ENCODE measurements around the gene MRPL45. TPM values are rescaled to one million over a fixed set of nuclear protein-coding genes. Genes with fewer than 3 reads are reported as not detected.
A peak's percentile ranks its signal among the peaks of the same experiment; 100 is the strongest.

MRPL45 gene
- total RNA-seq, 1 donor from 2014 or later, result 34.3 TPM

DNA sequence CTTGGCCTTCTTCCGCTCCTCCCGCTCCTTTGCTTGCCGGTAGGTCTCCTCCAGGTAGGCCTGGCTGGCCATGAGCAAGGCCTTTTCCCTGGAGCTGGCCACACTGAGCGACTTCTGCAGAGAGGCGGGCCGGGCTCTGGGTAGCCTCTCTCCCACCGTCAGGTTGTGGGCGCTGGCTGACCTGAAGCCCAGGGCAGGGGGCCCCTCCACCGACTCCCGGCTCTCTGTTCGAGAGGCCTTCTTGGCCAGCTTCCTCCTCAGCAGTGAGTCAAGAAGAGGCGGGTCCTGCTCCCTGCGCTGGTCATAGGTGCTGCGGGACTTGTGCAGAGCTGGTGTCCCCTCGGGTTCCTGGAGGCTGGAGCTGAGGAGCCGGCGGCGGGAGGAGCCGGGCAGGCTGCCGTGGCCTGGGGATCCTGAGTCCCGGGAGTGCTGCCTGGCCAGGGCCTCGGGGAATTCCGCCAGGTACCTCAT is 34.0 kb downstream of the MRPL45 start:
- Histone ChIP-seq H3K27ac (ENCODE audit: low read depth, low read length) (no peak overlapping the region), H4K20me1 (ENCODE audit: insufficient read depth, low read length) (no peaks in the 10 kb centered on the region), H3K27me3 (ENCODE audit: insufficient read depth, low read length) (peaks cover 12% of the 10 kb centered on the region), H3K4me2 (ENCODE audit: low read length) (no peak overlapping the region), H3K4me3 (ENCODE audit: insufficient read depth, low read depth, low read length) (no peak overlapping the region), H3K4me1 (ENCODE audit: insufficient read depth, low read length) (no peaks in the 10 kb centered on the region), H3K79me2 (ENCODE audit: insufficient read depth, low read length) (no peaks in the 10 kb centered on the region), H3K9ac (ENCODE audit: low read length) (no peak overlapping the region), H2AFZ (ENCODE audit: low read depth, low read length) (no peak overlapping the region), H3K36me3 (ENCODE audit: insufficient read depth, low read length) (no peaks in the 10 kb centered on the region), H3K9me3 (ENCODE audit: insufficient read depth, low read depth, low read length) (no peaks in the 10 kb centered on the region)
- no peak overlapping the region for H3K27ac Mint-ChIP-seq (ENCODE audit: unreplicated experiment)
- FAIRE-seq (no peak), DNase-seq (ENCODE audit: low read depth) (no peak)
- peaks cover 62% of the 10 kb centered on the region for H3K27me3 Mint-ChIP-seq (ENCODE audit: low read depth, unreplicated experiment)
- H3K4me3 Mint-ChIP-seq (ENCODE audit: unreplicated experiment), result no peak overlapping the region
- TF ChIP-seq EZH2 (IDR thresholded peaks at IDR 0.05; ENCODE audit: insufficient read depth, low read length), result no peak
- TF ChIP-seq, protein P1, sequence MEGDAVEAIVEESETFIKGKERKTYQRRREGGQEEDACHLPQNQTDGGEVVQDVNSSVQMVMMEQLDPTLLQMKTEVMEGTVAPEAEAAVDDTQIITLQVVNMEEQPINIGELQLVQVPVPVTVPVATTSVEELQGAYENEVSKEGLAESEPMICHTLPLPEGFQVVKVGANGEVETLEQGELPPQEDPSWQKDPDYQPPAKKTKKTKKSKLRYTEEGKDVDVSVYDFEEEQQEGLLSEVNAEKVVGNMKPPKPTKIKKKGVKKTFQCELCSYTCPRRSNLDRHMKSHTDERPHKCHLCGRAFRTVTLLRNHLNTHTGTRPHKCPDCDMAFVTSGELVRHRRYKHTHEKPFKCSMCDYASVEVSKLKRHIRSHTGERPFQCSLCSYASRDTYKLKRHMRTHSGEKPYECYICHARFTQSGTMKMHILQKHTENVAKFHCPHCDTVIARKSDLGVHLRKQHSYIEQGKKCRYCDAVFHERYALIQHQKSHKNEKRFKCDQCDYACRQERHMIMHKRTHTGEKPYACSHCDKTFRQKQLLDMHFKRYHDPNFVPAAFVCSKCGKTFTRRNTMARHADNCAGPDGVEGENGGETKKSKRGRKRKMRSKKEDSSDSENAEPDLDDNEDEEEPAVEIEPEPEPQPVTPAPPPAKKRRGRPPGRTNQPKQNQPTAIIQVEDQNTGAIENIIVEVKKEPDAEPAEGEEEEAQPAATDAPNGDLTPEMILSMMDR (IDR thresholded peaks at IDR 0.05; ENCODE audit: insufficient read depth, low read depth, low read length), result no peak
- H3K36me3 Mint-ChIP-seq (ENCODE audit: low read depth, unreplicated experiment), result peaks cover 5% of the 10 kb centered on the region
- H3K4me1 Mint-ChIP-seq (ENCODE audit: low read depth, unreplicated experiment), result peaks cover 11% of the 10 kb centered on the region
- H3K9me3 Mint-ChIP-seq (ENCODE audit: unreplicated experiment), result no peaks in the 10 kb centered on the region

GRCh38 chr17:38332735-38333134 is 35.8 kb downstream of the MRPL45 start:
- Mint-ChIP-seq H3K27me3 (ENCODE audit: low read depth, unreplicated experiment) (peaks cover 73% of the 10 kb centered on the region), H3K9me3 (ENCODE audit: unreplicated experiment) (peaks cover 2% of the 10 kb centered on the region), H3K36me3 (ENCODE audit: low read depth, unreplicated experiment) (no peaks in the 10 kb centered on the region), H3K27ac (ENCODE audit: unreplicated experiment) (no peak overlapping the region), H3K4me1 (ENCODE audit: low read depth, unreplicated experiment) (peaks cover 6% of the 10 kb centered on the region), H3K4me3 (ENCODE audit: unreplicated experiment) (no peak overlapping the region)
- FAIRE-seq, result no peak
- H3K4me2 ChIP-seq (ENCODE audit: low read length), result no peak overlapping the region
- H3K79me2 ChIP-seq (ENCODE audit: insufficient read depth, low read length), result no peaks in the 10 kb centered on the region
- no peaks in the 10 kb centered on the region for H3K9me3 ChIP-seq (ENCODE audit: insufficient read depth, low read depth, low read length)
- H2AFZ ChIP-seq (ENCODE audit: low read depth, low read length), result no peak overlapping the region
- no peaks in the 10 kb centered on the region for H3K36me3 ChIP-seq (ENCODE audit: insufficient read depth, low read length)
- TF ChIP-seq EZH2 (IDR thresholded peaks at IDR 0.05; ENCODE audit: insufficient read depth, low read length), result no peak
- TF ChIP-seq, protein P1 (IDR thresholded peaks at IDR 0.05; ENCODE audit: insufficient read depth, low read depth, low read length), result no peak
- no peak overlapping the region for H3K9ac ChIP-seq (ENCODE audit: low read length)
- H4K20me1 ChIP-seq (ENCODE audit: insufficient read depth, low read length), result no peaks in the 10 kb centered on the region
- H3K27me3 ChIP-seq (ENCODE audit: insufficient read depth, low read length), result peaks cover 13% of the 10 kb centered on the region
- H3K4me1 ChIP-seq (ENCODE audit: insufficient read depth, low read length), result no peaks in the 10 kb centered on the region
- H3K27ac ChIP-seq (ENCODE audit: low read depth, low read length), result no peak overlapping the region
- H3K4me3 ChIP-seq (ENCODE audit: insufficient read depth, low read depth, low read length), result no peak overlapping the region
- DNase-seq (ENCODE audit: low read depth), result no peak

DNA sequence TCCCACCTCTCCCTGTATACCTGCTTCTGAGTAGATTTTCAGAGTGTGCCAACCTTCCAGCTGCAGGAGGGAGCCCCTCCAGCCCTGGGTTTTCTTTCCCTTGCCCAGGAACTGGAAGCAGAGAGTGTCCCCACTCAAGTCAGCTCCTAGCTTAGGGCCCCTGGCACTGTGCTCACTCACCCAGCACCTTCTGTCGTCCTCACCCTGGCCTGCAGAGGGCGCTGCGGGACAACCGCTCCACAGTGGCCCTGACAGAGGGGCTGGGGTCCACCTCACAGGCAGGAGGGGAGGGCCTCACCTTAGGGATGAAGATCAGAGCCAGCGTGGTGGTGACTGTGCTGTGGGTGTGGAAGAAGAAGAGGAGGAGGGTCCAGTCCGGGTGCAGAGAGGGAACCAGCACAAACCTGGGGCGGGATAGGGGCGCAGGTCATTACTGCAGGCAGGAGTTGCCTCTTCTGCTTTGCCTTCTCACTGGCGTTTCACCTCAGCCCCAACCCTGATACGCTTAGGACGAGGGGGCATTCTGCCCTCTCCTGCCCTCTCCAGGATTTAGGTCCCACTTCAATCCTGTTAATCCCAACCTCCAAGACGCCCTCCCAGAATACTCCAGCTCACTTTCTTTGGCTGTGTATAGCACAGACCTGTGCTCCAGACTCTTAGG is 36.8 kb downstream of the MRPL45 start:
- H3K27ac Mint-ChIP-seq (ENCODE audit: unreplicated experiment), result no peak overlapping the region
- Histone ChIP-seq H3K4me2 (ENCODE audit: low read length) (no peak overlapping the region), H2AFZ (ENCODE audit: low read depth, low read length) (no peak overlapping the region), H4K20me1 (ENCODE audit: insufficient read depth, low read length) (no peaks in the 10 kb centered on the region), H3K36me3 (ENCODE audit: insufficient read depth, low read length) (no peaks in the 10 kb centered on the region), H3K27me3 (ENCODE audit: insufficient read depth, low read length) (peaks cover 13% of the 10 kb centered on the region), H3K4me1 (ENCODE audit: insufficient read depth, low read length) (no peaks in the 10 kb centered on the region), H3K79me2 (ENCODE audit: insufficient read depth, low read length) (no peaks in the 10 kb centered on the region), H3K4me3 (ENCODE audit: insufficient read depth, low read depth, low read length) (no peak overlapping the region), H3K27ac (ENCODE audit: low read depth, low read length) (no peak overlapping the region), H3K9me3 (ENCODE audit: insufficient read depth, low read depth, low read length) (no peaks in the 10 kb centered on the region), H3K9ac (ENCODE audit: low read length) (no peak overlapping the region)
- H3K36me3 Mint-ChIP-seq (ENCODE audit: low read depth, unreplicated experiment), result no peaks in the 10 kb centered on the region
- H3K4me1 Mint-ChIP-seq (ENCODE audit: low read depth, unreplicated experiment), result peaks cover 2% of the 10 kb centered on the region
- DNase-seq (ENCODE audit: low read depth) (no peak), FAIRE-seq (no peak)
- no peak overlapping the region for H3K4me3 Mint-ChIP-seq (ENCODE audit: unreplicated experiment)
- H3K9me3 Mint-ChIP-seq (ENCODE audit: unreplicated experiment), result peaks cover 2% of the 10 kb centered on the region
- peaks cover 74% of the 10 kb centered on the region for H3K27me3 Mint-ChIP-seq (ENCODE audit: low read depth, unreplicated experiment)
- TF ChIP-seq EZH2 (IDR thresholded peaks at IDR 0.05; ENCODE audit: insufficient read depth, low read length), result no peak
- TF ChIP-seq, protein P1 (IDR thresholded peaks at IDR 0.05; ENCODE audit: insufficient read depth, low read depth, low read length), result peak; percentile 40
